Measurements from ENCODE around the gene CYP19A1.

GRCh38 chr15:51307325-51307724 lies 31.1 kb downstream of the CYP19A1 start:
- TF ChIP-seq CTCF (IDR thresholded peaks at IDR 0.05) (no peak), EZH2 (IDR thresholded peaks at IDR 0.05) (no peak), EZH2phosphoT487 (IDR thresholded peaks at IDR 0.05) (no peak)
